Cardiac fibroblast (primary cell): Measurements from ENCODE around the gene BMAL2.

Source experiments
- DNase-seq, 2 donors: peaks; one replicate each; pipeline versions ENCODE4 v3.0.0 to v3.0.0-alpha.2; 2010; ENCODE audit warnings: low read depth in 2 of 2
- H3K4me3 ChIP-seq, 2 donors: replicated peaks in 1 of 2; 1 replicate in 1 of 2; 2 replicates in 1 of 2; pipeline ENCODE4 v1.5.1; 2011; ENCODE audit warnings: low read depth in 2 of 2, low read length in 2 of 2, mild to moderate bottlenecking in 2 of 2, moderate library complexity in 1 of 2
- TF ChIP-seq, protein P1 (sequence below): IDR thresholded peaks from one replicate; pipeline ENCODE4 v1.5.1; 2011; ENCODE audit warnings: low read depth, mild to moderate bottlenecking, low read length, inconsistent platforms

The BMAL2 gene

GRCh38 chr12:27333403-27334009 lies 870 bp downstream of the BMAL2 start:
- peak in 1 of 2 donors; percentile 21 for DNase-seq
- H3K4me3 ChIP-seq, result peak overlapping the region; percentile 70 to 71
- TF ChIP-seq, protein P1, sequence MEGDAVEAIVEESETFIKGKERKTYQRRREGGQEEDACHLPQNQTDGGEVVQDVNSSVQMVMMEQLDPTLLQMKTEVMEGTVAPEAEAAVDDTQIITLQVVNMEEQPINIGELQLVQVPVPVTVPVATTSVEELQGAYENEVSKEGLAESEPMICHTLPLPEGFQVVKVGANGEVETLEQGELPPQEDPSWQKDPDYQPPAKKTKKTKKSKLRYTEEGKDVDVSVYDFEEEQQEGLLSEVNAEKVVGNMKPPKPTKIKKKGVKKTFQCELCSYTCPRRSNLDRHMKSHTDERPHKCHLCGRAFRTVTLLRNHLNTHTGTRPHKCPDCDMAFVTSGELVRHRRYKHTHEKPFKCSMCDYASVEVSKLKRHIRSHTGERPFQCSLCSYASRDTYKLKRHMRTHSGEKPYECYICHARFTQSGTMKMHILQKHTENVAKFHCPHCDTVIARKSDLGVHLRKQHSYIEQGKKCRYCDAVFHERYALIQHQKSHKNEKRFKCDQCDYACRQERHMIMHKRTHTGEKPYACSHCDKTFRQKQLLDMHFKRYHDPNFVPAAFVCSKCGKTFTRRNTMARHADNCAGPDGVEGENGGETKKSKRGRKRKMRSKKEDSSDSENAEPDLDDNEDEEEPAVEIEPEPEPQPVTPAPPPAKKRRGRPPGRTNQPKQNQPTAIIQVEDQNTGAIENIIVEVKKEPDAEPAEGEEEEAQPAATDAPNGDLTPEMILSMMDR, result no peak

DNA sequence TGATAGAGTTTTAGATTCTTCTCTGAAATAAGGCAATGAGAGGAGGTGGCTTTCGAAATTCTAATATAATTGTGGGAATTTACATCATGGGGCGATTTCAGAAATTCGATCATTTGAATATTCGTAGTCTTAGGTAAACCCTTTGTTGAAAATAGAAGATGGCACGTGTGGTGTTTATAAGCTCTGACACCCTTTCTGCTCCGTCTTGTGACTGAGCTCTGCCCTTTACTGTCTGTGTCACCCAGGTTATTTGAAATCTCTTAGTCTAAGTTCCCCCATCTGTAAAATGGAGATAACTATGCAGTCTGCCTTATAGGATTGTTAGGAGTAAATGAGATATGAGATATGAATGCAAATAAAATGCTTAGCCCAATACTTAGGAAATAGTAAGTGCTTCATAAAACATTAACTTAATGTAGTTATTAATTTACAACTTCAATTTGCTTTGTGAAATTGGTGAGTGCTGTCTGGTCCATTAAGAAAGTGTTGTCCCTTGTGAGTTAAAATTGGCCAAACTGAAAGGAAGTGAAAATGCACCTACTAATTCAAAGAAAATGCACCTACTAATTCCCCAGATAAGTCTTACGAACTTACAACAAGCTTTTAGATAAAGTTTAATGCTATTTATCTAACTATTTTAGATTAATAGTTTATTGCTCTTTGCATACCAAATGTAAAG lies 1.5 kb downstream of the BMAL2 start:
- H3K4me3 ChIP-seq, result peak overlapping the region in 1 of 2 donors; percentile 71
- TF ChIP-seq, protein P1, result no peak
- no peak for DNase-seq

DNA sequence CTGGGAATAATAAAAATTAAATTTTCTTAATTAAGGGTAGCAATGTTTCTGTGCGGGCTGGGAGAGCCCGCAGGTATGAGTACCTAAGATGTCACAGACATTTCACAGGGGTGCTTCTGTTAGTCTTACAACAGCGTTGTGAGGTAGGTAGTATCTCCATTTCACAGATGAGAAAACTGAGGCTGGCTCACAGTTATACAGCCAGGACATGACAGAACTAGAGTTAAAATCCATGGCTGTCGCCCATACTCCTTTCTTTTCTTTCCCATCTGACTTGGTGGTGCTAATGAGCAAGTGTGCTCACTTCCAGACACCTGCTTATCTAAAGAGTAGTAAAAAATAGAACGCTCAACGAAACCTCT lies 2.1 kb downstream of the BMAL2 start:
- H3K4me3 ChIP-seq, result no peak overlapping the region
- TF ChIP-seq, protein P1, result no peak
- no peak for DNase-seq

GRCh38 chr12:27335364-27336281 lies 3.0 kb downstream of the BMAL2 start:
- no peak overlapping the region for H3K4me3 ChIP-seq
- TF ChIP-seq, protein P1, result no peak

GRCh38 chr12:27336282-27336653 lies 3.6 kb downstream of the BMAL2 start:
- no peak overlapping the region for H3K4me3 ChIP-seq
- TF ChIP-seq, protein P1, result no peak
- no peak for DNase-seq

More at GRCh38 chr12:27335364-27336281, 3.0 kb downstream of the BMAL2 start:
- no peak for DNase-seq

DNA sequence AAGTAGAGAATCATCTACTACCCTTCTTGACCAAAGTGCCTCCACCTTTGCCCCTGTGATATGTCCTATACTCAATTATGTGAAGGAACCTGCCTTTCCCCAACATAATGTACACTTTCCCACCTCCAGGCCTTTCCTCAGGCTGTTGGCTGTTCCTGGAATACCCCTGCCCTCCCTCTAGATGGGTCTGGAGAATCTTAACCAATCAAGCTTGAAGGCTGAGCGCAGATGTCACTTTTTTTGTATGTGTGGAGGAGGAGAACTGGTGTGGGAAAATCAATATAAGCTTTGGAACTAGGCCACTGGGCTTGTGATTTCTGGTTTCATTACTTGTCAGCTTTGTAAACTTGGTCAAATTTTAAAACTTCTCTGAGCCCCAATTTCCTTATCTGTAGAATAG lies 4.7 kb downstream of the BMAL2 start:
- no peak for DNase-seq
- TF ChIP-seq, protein P1, result no peak
- H3K4me3 ChIP-seq, result no peak overlapping the region
